Activated gamma-delta T cell (primary cell): ENCODE data around the gene BEND6.

ENCODE experiments used
- DNase-seq: peaks from one replicate; lab custom pipeline; 2025; lab: John Stamatoyannopoulos, UW
- total RNA-seq, 2 donors: gene quantifications; one replicate each; lab custom pipeline; 2026; lab: John Stamatoyannopoulos, UW

The BEND6 gene, protein sequence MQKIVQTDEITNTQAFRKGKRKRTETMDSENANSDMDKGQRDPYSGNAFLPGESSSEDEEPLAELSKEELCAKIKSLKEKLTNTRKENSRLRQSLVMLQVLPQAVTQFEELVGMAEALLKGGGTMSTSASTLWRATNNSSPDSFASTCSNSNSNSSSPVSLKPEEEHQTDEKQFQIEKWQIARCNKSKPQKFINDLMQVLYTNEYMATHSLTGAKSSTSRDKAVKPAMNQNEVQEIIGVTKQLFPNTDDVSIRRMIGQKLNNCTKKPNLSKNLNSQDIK
- total RNA-seq, result 0.10 to 1.1 reads per million in 2 donors

DNA sequence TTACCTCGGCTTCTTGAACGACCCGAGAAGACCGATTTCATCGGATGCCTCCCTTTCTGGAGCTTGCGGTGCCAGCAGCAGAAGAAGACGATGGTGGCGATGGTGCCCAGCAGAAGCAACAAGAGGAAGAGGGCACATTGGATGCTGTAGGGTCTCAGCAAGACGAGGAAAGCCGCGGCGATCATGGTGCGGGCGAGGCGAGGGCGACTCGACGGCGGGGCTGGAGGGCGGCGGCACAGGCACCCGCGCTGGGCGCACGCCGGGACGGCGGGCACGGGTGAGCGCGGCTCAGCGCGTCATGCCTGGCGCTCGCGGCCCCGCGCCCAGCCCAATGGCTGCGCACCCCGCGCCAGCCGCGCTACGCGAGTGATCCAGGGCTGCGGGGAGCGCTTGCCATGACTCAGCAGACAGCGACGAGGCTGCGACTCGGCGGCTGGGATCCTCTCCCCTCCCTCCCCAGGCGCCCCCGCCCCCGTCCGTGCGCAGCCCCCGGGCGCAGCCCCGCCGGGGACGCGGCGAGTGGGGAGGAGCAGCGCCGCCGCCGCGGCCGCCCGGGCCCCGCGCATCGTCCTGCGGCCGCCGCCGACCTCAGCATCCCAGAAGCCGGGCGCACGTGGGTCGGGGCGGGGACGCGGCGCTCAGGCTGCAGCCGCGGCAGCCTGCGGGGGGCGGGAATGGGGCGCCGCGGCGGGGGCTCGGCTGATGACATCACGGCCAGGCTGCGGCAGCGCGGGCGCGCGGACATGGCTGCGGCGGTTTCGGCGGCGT lies at the start of gene BEND6:
Gene BEND6 (plus strand): TSS at position 705 of the 768 bp plus-strand sequence. CDS start 26,704 bp downstream, outside the sequence.
- DNase-seq, result no peak

DNA sequence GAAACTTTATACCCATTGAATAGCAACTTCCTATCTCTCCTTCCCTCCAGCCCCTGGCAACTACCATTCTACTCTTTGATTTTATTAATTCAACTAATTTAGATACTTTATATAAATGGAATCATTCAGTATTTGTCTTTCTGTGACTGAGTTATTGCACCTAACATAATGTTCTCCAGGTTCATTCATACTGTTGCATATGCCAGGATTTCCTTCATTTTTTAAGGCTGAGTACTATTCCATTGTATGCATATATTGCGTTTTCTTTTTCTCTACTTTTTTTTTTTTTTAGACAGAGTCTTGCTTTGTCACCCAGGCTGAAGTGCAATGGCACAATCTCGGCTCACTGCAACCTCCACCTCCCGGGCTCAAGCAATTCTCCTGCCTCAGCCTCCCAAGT lies 49.5 kb upstream of the BEND6 start:
- no peak for DNase-seq

DNA sequence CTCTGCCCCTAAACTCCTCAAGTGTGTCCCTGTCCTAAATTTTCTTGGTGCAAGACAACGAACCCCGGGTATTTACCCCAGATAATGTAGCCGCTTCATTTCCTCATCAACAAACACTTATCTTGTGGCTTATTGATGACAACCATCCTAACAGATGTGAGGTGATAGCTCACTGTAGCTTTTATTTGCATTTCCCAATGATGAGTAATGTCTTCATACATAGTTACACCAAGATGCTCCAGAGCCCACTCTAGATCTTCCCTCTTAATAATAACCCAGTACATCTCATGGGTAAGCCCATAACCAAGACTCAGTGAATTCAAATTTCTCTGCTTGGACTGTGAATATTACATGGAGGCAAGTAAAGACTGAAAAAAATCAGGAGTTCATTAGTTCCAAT lies 48.2 kb upstream of the BEND6 start:
- no peak for DNase-seq

DNA sequence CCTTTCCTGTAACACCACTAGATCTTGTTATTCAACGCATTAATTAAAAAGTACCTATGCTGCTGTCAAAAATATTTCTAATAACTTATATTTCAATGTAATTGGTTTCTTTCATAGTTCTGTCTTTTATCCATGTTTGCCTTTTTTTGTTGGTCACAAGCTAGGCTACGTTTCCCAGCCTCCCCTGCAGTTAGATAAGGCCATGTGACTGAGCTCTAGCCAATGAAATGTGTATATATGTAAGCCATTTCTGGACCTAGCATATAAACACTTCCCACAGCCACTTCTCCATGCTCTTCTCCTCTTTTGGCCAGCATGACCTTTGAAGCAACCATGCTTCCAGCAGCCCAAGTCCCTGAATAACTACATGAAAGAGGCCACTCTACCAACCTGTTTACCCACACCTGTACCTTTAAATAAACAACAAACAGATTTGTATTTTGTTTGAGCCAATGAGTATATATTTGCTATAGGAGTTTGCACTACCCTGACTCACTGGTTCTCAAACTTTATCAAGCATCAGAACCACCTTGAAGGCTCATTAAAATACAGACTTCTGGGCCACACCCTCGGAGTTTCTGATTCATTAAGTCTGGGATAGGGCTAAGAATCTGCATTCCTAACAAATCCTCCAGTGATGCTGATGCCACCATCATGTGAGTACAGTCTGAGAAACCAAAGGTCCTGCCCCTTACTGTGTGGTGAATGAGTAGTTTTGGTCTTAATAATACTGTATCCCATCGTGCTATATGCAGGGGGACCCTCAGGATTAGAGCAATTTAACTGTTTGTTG lies 45.6 kb upstream of the BEND6 start:
- DNase-seq, result no peak

DNA sequence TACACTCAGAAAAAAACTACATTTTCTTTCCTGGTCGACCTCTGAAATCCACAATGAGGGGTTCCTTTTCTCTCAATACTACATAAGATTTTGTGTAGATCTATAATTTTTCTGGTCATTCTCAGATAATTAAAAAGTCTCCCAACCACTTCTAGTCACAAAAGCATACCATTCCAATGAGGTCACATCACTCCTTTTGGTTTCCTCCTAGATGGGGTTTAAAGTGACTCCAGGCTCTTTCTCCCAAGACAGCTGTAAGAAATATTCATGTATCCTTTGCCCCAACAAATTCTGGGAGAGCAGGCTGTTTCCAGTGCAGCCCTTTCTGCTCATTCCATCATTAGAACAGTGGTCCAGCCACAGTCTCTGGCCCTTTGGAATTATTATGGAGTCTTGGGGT lies 43.1 kb upstream of the BEND6 start:
- DNase-seq, result no peak

DNA sequence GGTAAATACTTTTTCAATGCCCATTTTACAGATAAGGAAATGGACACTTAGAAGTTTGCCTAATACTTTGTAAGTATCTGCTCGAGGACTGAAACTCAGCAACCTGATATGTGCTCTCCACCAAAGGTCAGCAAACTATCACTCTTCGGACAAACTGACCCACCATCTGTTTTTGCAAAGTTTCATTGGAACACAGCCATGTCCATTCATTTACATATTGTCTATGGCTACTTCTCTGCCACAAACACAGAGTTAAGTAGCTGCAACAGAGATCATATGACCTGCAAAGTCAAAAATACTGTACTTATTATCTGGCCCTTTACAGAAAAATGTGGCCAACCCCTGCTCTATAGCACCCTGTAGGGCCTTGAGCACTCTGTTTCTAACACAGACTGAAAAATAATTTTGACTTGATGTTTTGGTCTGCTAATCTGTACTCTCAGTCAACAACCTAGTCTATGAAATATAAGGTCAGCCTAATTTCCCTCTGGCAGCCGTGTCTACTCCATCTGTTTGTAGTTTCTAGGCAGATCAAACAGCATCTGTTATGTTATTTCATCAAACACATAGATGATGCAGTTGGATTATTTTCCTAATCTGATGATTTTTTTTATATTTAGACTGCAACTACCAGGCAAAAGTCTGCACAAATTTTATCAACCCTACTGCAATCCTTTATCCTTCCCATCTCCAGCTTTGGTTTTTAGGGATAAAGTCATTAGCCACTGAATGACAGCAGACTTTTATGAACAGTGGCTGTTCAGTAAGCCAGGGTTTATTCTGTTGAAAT lies 41.4 kb upstream of the BEND6 start:
- no peak for DNase-seq

DNA sequence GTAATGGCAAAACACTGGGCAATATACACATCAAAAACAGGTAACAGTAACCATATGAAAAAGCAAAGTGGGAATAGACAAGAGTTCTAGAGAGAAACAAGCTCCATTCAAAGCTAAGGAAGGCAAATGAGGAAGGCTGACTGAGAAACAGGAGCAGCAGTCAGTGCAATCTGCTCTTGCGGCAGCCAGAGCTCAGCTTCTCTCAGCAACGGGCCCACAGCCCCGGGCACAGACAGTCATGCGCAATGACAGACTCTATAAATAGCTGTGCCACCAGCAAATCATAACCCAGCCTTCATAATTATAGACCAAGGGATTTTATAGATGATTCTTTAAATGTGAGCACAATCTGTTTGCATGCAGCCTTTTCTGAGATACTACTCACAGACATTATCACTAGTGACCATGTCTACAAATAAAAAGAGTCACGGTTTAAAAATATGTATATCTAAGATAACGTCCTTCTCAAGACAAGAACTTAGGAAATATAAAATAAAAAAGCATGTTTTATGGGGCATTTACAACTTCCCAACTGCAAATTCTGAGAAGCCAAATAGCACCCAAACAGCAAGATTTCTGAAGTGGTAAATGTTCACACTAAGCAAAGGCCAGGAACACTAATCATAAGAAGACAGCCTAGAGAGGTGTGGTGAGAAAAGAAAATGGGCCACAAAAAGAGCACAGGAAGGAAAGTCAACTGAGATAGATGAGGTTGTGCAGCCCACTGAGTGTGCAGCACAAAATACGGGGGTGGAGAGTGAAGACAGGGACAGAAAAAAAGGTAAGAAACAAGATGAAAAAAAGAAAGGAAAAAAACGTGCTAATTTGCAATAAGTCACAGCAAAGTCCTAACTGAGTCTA lies 39.9 kb upstream of the BEND6 start:
- DNase-seq, result no peak

DNA sequence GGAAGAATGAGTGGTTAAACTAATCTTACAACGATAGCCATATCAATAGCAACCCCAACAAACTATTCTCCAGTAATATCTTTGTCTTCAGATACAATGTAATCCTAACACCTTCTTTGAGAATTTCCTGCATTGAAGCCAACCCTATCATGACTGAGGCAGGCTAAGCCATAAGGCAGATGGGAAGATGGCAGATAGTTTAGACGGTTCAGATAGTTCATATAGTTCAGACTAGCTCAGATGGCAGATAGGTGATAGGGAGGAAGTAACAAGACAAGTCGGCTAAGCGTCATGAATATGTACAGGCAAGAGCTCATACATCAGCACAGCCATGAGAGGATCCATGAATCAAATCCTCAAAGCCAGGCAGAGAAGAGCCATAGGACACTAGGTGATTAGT lies 39.1 kb upstream of the BEND6 start:
- no peak for DNase-seq

DNA sequence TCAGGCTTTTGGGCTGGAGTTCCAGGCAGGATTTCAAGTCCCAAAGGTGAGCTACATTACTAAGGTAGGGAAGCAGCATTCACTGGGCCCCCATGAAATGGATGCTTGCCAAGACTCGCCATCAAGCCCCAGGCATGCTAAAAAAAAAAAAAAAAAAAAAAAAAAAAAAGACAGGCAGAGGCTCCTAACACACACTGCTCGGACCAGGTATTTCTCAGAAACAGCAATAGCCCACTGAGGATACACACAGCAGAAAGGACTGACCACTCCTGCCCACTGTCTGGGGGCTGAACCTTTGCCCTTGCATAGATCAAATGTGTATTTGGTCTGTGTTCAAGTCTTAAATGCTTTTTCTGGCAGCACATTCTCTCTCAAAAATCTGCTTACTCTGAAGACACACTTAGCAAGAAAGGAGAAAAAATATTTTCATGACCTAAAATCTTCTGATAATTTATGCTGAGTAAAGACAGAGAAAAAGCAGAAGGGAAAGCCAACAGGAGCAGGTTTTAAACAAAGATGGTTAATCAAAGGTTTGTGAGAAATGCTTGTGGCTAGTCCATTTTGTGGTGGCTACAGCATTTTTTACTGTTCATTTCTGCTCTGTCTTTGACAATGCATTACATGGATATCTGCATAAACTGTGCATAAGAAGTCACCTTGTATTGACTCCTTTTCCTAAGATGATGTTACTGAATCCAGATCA lies 37.9 kb upstream of the BEND6 start:
- DNase-seq, result no peak

DNA sequence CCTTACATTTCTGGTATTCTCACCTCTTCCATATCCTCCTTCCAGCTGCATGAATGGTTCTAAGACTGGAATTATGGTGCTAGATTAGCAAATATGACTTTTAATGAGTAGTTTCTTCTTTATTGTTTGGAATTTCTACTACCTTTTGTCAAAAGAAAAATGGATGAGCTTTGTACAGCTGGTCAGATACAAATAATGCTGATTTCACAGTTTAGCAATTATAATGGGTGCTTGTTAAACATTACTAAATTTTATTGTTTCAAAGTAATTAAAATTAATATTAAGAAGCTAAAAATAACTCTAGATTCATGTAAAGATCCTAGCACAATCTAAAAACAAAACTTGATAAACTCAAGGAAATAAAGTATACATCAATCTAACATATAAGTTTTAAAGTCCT lies 32.3 kb upstream of the BEND6 start:
- DNase-seq, result no peak

DNA sequence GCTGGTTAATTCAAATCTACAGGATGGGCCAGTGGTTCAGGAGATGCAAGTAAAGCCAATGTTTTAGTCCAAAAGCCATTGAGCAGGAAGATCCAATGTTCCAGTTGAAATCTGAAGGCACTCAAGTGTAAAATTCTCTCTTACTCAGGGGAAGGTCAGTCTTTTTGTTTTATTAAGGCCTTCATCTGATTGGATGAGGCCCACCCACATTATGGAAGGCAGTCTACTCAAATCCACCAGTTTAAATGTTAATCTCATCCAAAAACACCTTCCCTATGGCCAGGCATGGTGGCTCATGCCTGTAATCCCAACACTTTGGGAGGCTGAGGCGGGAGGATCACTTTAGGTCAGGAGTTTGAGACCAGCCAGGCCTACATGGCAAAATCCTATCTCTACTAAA lies 31.3 kb upstream of the BEND6 start:
- no peak for DNase-seq

DNA sequence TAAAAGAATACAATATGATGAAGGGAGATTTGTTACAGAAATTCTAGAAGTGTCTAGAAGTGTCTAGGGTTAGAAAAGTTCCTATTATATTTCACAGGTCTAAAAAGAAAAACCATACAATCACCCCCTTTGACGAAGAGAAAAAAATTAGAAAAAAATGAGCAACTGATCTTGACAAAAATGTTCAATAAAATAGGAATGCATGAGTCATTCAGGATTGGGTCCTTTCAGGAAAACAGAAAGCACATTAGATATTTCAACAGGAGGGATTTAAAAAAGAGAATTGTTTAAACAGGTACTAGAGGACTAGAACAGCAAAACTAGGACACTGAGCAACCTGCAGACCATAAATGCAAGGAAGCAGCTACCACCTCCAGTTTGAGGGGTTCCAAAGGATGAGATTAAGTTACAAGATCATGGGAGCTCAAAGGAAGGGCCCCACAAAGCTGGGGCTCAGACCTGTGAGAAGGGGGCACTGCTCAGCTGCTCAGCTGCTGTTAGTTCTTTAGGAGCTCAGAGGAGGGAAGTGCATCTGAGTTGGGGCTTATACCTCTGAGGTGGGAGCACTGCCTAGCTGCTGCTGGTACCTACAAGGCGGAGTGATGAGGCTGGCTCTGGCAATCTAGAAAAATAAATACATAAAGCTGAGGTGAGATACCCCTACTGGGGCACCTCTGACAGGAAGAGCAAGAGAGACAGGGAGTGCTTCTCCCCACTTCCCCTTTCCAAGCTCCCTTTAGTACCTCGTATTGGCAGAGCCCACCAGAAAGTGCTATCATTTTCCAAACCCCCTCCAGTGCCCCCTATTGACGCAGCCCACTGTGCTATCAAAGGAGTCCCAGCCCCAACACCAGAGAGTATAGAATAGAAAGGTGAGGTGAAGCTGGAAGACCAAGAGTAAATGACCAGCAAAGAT lies 27.1 kb upstream of the BEND6 start:
- no peak for DNase-seq

DNA sequence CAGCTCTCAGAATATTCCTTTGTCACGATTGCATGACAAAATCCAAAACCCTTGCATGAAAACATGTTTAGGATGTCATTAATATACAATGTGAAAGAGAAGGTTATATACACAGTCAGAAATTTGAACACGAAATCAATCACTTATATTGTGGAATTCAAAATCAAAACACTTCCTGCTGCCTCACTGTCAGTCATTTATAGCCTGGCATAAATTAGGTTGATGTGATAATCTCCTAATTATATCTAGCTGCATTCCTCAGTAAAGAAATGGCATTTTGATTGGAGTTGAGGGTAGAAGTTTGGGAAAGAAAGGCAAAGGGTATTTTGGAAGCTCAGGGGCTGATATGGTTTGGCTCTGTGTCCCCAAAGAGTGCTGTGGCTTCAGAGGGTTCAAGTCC lies 24.1 kb upstream of the BEND6 start:
- DNase-seq, result no peak

DNA sequence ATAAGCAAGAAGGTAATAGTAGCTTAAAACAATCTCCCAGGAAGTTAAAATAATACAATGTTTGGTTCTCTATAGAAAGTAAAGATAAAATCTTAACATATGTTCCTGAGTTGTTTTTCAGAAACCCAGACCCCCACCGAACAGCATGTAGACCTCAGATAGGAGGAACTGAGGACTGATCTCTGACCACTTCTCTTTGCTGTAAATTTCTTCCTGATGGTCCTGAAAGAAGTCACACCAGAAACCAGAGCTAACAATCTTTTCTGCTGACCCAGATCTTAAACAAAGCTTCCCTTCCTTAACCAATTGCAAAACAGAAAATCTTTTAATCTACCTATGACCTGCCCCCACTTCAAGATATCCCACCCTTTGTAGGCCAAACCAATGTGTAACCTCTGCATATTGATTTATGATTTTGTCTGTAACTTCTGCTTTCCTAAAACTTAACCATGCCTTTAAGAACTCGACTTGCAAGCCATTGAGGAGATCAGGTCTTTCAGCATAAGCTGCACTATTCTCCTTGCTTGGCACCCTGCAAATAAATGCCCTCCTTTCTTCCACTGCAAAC lies 21.9 kb upstream of the BEND6 start:
- DNase-seq, result no peak

DNA sequence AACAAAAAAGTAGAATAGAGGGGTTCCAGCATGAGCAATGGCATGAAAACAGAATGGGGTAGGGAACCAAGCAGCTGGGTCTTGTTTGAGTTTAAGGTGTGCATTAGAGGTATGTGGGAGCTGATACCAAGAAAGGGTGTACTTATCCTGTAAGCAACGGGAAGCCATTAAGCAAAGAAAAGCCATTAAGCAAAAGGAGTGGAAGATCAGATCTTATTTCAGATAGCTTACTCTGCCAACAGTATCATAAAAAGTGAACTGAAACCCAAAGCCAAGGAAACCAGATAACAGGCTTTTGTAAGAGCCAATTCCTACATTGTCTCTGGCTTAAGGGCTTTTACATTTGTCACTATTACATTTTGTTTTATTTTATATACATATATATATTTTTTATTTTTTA lies 21.3 kb upstream of the BEND6 start:
- DNase-seq, result no peak

DNA sequence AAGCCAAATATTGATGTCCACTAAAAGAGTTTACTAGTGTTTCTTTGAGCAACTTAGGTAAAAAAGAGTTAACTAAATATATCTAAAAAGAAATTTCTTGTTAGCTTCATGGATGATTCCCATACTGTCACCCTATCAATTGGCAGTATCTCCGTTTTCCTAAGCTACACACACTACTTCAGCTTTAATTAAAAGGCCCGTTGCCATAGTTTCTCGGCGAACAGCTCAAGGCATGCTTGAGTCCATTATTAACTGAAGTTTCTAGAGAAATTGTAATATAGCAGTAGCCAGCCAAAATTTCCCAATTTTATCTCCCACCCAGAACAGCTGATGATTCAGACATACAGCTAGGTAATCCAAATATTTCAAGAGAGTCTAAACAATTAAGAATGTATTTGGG lies 20.0 kb upstream of the BEND6 start:
- DNase-seq, result no peak

DNA sequence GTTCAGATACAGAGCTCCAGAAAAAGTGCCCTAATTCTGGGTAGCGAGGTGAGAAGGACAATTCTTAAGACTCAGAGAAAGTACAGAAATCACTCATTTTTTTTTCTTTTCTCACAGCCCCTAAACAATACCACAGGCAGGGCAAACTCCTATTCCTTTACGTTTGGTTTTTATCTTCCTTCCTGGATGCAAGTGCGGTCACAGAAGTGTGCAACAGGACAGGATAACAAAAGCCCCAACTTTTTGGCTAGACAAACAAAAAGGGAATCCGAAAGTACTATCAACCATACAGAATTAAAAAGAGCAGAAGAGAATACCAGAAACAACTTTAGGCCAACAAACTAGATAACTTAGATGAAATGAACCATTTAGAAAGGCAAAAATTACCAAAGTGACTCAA lies 18.4 kb upstream of the BEND6 start:
- no peak for DNase-seq

DNA sequence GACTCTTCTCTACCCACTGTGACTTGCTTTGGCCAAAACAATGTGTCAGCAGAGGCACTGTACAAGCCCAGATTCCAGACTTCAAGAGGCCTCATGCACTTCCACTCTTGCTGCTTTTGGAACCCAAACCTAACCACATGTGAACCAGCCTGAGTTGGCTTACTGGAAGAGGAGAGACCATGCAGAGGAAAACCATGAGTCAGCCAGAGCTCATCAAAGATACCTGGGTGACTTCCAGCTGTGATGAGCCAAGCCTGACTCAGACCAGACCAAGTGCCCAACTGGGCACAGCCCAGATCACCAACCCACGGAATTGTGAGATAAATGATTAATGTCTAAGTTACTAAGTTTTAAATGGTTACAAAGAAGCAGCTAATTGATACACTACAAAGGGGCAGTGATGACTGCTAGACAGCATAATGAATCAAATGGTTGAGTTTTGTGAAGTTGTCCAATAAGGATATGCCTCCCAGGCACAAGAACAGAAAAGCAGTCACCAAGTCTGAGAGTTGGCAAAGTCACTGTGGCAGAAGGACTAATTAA lies 16.2 kb upstream of the BEND6 start:
- DNase-seq, result no peak

DNA sequence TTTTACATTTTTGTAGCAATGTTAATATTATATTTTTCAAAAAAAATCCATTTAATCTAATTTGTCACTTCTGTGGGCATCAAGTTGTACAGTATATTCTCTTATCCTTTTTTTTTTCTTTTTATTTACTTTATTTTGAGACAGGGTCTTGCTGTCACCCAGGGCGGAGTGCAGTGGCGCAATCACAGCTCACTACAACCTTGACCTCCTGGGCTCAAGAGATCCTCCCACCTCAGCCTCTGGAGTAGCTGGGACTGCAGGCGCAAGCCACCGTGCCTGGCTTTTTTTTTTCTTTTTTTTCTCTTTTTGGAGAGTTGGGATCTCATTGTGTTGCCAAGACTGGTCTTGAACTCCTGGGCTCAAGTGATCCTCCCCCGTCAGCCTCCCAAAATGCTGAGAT lies 14.4 kb upstream of the BEND6 start:
- DNase-seq, result no peak
